Effector memory CD4-positive, alpha-beta T cell (primary cell): ENCODE results near the gene REM1.

Source experiments
- DNase-seq, 3 donors: peaks; one replicate each; pipeline ENCODE4 v3.0.0-alpha.2; 2020
- H3K27ac ChIP-seq: 2 replicates; pipeline ENCODE4 v1.7.0; 2013; ENCODE audit warnings: mild to moderate bottlenecking, low read length, moderate library complexity; ENCODE audit not compliant: insufficient read depth, poor library complexity, severe bottlenecking
- H3K27me3 ChIP-seq: replicated peaks from 2 replicates; pipeline ENCODE4 v1.7.0; 2013; ENCODE audit warnings: mild to moderate bottlenecking, low read length; ENCODE audit not compliant: insufficient read depth, control insufficient read depth, poor library complexity, severe bottlenecking
- H3K36me3 ChIP-seq: 2 replicates; pipeline ENCODE4 v1.7.0; 2013; ENCODE audit warnings: mild to moderate bottlenecking, low read length, moderate library complexity; ENCODE audit not compliant: control insufficient read depth, insufficient read depth
- H3K4me1 ChIP-seq: 2 replicates; pipeline ENCODE4 v1.7.0; 2013; ENCODE audit warnings: low read length, mild to moderate bottlenecking; ENCODE audit not compliant: control insufficient read depth, insufficient read depth, poor library complexity, severe bottlenecking
- H3K4me3 ChIP-seq: 2 replicates; pipeline ENCODE4 v1.7.0; 2013; ENCODE audit warnings: low read length, low read depth, mild to moderate bottlenecking; ENCODE audit not compliant: insufficient read depth, poor library complexity, severe bottlenecking
- H3K9me3 ChIP-seq: 2 replicates; pipeline ENCODE4 v1.7.0; 2013; ENCODE audit warnings: mild to moderate bottlenecking, low read length, moderate library complexity; ENCODE audit not compliant: control insufficient read depth

REM1 gene

GRCh38 chr20:31484001-31484400 is 8.9 kb downstream of the REM1 start:
- Histone ChIP-seq H3K27me3 (no peaks in the 10 kb centered on the region), H3K9me3 (no peaks in the 10 kb centered on the region), H3K4me1 (no peaks in the 10 kb centered on the region), H3K27ac (no peak overlapping the region), H3K36me3 (no peaks in the 10 kb centered on the region), H3K4me3 (no peak overlapping the region)
- DNase-seq, result no peak

DNA sequence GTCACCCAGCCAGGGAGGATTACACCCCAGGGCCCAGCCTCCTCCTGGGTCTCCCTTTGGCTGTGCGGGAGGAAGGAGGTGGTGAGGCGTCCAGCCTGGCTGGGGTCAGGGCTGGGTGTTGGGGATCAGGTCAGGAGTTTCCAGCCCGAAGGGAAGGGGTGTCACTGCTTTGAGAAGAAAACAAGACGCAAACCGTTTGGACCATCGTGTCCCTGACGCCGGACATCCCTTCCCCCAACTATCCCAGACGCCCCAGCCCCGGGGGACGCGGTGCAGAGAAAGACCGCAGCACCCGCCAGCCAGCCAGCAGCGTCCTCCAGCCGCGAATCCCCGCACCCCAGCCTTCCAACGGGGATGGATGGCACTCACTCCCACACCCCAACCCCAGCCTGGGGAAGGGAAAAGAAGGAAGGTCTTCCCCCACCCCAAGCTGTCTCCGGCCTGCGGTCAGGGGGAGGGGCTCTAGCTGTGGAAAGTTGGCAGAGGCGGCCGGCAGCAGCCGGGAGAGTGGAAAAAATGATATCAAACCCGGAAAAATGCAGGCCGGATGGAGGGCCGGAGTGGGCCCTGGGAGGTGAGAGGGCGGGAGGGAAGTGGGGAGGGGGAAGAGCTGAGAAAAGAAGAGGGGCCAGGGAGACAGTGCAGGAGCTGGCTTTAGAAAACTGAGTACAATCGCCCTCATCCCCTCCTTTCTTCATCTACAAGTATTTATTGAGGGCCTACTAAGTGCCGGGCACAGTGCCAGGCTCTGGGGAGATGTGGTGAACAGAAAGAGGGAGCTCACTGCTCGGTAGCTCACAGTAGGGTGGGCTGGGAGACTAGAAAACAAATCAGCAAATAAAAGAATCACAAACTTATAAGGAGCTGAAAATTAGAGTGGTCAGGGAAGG is 10.6 kb downstream of the REM1 start:
- Histone ChIP-seq H3K27me3 (no peaks in the 10 kb centered on the region), H3K4me3 (no peak overlapping the region), H3K9me3 (no peaks in the 10 kb centered on the region), H3K27ac (no peak overlapping the region), H3K4me1 (no peaks in the 10 kb centered on the region), H3K36me3 (no peaks in the 10 kb centered on the region)
- DNase-seq, result no peak

- H3K4me3 ChIP-seq, result no peak overlapping the region
These were observed 13.0 kb downstream of the REM1 start for GRCh38 chr20:31488115-31488514.

DNA sequence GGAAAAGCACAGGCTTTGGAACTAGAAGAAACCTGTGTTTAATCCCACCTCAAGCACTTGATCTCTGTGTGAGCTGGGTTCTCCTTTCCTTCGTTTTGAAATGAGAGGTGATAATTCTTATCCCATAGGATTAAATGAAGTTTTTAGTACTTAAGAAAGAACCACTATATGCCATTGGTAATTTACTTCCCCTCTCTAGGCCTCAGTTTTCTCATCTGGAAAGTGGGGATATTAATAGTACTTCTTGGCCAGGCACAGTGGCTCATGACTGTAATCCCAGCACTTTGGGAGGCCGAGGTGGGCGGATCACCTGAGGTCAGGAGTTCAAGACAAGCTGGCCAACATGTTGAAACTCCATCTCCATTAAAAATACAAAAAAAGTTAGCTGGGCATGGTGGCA is 14.1 kb downstream of the REM1 start:
- Histone ChIP-seq H3K4me1 (no peaks in the 10 kb centered on the region), H3K27me3 (no peaks in the 10 kb centered on the region), H3K27ac (no peak overlapping the region), H3K9me3 (no peaks in the 10 kb centered on the region), H3K4me3 (no peak overlapping the region), H3K36me3 (no peaks in the 10 kb centered on the region)
- no peak for DNase-seq

More at GRCh38 chr20:31488115-31488514, 13.0 kb downstream of the REM1 start:
- no peak for DNase-seq
- no peaks in the 10 kb centered on the region for H3K36me3 ChIP-seq
- H3K27ac ChIP-seq, result no peak overlapping the region
- H3K9me3 ChIP-seq, result no peaks in the 10 kb centered on the region
- no peaks in the 10 kb centered on the region for H3K4me1 ChIP-seq
- H3K27me3 ChIP-seq, result no peaks in the 10 kb centered on the region

GRCh38 chr20:31490752-31491151 is 15.7 kb downstream of the REM1 start:
- DNase-seq, result no peak
- Histone ChIP-seq H3K4me1 (no peaks in the 10 kb centered on the region), H3K27me3 (no peaks in the 10 kb centered on the region), H3K36me3 (no peaks in the 10 kb centered on the region), H3K9me3 (no peaks in the 10 kb centered on the region), H3K4me3 (no peak overlapping the region), H3K27ac (no peak overlapping the region)

- Histone ChIP-seq H3K9me3 (no peaks in the 10 kb centered on the region), H3K4me3 (no peak overlapping the region), H3K27me3 (peaks cover 4% of the 10 kb centered on the region), H3K4me1 (no peaks in the 10 kb centered on the region), H3K36me3 (no peaks in the 10 kb centered on the region), H3K27ac (no peak overlapping the region)
- no peak for DNase-seq
These were observed 19.0 kb downstream of the REM1 start for GRCh38 chr20:31494131-31494530.

DNA sequence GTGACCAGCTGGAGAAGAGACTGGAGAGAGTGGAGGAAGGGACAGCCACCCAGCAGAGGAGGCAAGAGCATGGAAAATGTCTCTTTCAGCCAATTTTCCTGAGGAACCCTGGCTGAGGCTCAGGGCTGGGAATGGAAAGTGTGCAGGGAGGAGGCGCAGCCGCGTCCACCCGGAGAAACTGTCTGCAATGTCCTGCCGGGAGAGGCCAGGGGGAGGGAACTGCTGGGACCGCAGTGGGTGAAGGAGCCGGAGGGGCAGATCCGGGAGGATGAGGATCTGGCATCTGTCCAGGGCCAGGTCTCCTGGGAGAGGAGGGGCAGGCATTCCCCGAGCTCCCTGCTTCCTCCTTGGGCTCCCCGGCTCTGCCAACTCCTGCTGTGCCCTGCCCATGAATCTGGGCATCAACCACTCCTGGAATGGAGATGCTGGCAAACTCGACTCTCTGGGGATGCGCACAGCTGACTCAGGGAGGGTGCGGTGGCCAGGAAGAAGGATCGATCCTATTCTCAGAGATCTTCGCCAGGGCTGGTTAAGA is 21.7 kb downstream of the REM1 start:
- no peak overlapping the region for H3K4me3 ChIP-seq
- H3K36me3 ChIP-seq, result no peaks in the 10 kb centered on the region
- H3K4me1 ChIP-seq, result no peaks in the 10 kb centered on the region
- no peaks in the 10 kb centered on the region for H3K9me3 ChIP-seq
- no peak for DNase-seq
- H3K27ac ChIP-seq, result no peak overlapping the region
- peaks cover 4% of the 10 kb centered on the region for H3K27me3 ChIP-seq

DNA sequence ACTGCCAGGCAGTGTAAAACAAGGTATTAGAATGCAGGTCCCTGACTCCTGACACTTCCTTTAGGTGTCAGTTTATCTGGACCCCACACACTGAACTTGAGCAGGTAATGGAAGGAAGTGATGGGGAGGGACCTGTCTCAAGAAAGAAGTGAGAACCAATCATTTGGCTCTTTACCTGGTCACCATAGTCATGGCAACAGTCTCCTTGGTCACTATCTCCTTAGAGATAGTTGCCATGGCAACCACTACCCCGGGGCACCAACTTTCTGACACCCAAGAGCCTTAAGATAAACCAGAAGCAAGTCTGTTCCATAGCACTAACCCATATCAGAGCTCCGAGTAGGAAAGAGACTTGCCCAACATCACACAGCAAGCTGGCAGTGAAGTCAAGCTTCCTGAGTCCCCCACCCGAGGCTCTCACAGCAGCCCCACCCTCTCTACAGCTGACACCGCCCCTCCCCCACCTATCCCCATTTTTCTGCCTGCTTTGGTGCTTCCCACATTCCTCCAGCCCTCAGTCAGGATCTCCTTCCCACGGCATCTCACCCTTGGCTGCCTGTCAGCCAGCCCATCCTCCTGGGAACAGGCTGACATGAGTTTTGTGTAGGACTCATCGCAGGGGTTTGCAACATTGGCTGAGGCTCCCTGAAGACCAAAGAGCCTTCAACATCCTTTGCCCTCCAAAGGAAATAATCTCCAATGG is 22.9 kb downstream of the REM1 start:
- Histone ChIP-seq H3K27ac (no peak overlapping the region), H3K4me3 (no peak overlapping the region), H3K9me3 (no peaks in the 10 kb centered on the region), H3K27me3 (peaks cover 4% of the 10 kb centered on the region), H3K4me1 (no peaks in the 10 kb centered on the region), H3K36me3 (no peaks in the 10 kb centered on the region)
- DNase-seq, result no peak

GRCh38 chr20:31500527-31500926 is 25.4 kb downstream of the REM1 start:
- Histone ChIP-seq H3K36me3 (no peaks in the 10 kb centered on the region), H3K4me1 (no peaks in the 10 kb centered on the region), H3K4me3 (no peak overlapping the region), H3K9me3 (no peaks in the 10 kb centered on the region), H3K27ac (no peak overlapping the region), H3K27me3 (peaks cover 4% of the 10 kb centered on the region)
- no peak for DNase-seq
